Natural killer cell (primary cell): Measurements from ENCODE around the gene GALNT17. TPM values are rescaled to one million over a fixed set of nuclear protein-coding genes. Genes with fewer than 3 reads are reported as not detected.

ENCODE experiments used
- ATAC-seq, 3 donors: fragments of 150-1000 bp in 2 of 3; fragments of 200-7000 bp in 1 of 3; cut with Tn5 transposase; 1 replicate in 1 of 3; 2 replicates in 2 of 3; pipeline ENCODE4 v1.10.0; 2021; ENCODE audit warnings: mild to moderate bottlenecking in 2 of 3, moderate library complexity in 2 of 3
- DNase-seq, 2 donors: peaks; one replicate each; pipeline versions ENCODE4 v3.0.0 to v3.0.0-alpha.2; 2013 to 2021; ENCODE audit warnings: mixed read lengths in 1 of 2
- H3K27ac ChIP-seq: one replicate; pipeline ENCODE4 v1.5.1; 2013; ENCODE audit warnings: mild to moderate bottlenecking, low read length
- H3K27me3 ChIP-seq: one replicate; pipeline ENCODE4 v1.6.1; 2013; ENCODE audit warnings: low read length; ENCODE audit not compliant: control insufficient read depth, insufficient read depth
- H3K36me3 ChIP-seq: one replicate; pipeline ENCODE4 v1.6.1; 2013; ENCODE audit warnings: low read length; ENCODE audit not compliant: control insufficient read depth, insufficient read depth
- H3K4me1 ChIP-seq: one replicate; pipeline ENCODE4 v1.6.1; 2013; ENCODE audit warnings: low read length; ENCODE audit not compliant: control insufficient read depth, insufficient read depth
- H3K4me3 ChIP-seq: one replicate; pipeline ENCODE4 v1.5.1; 2013; ENCODE audit warnings: low read length
- H3K9me3 ChIP-seq: one replicate; pipeline ENCODE4 v1.6.1; 2013; ENCODE audit warnings: low read length; ENCODE audit not compliant: control insufficient read depth, insufficient read depth
- H3K27ac Mint-ChIP-seq, 2 donors: one replicate each; pipeline ENCODE4 v1.8.0; 2022; ENCODE audit warnings: mild to moderate bottlenecking in 2 of 2, mixed read lengths in 2 of 2, moderate library complexity in 1 of 2
- H3K27me3 Mint-ChIP-seq, 2 donors: one replicate each; pipeline ENCODE4 v1.8.0; 2022; ENCODE audit warnings: low read depth in 2 of 2, mixed read lengths in 2 of 2
- H3K36me3 Mint-ChIP-seq: one replicate; pipeline ENCODE4 v1.8.0; 2022; ENCODE audit warnings: mixed read lengths
- H3K4me1 Mint-ChIP-seq, 2 donors: one replicate each; pipeline ENCODE4 v1.8.0; 2022; ENCODE audit warnings: mixed read lengths in 2 of 2
- H3K4me3 Mint-ChIP-seq: one replicate; pipeline ENCODE4 v1.8.0; 2022; ENCODE audit warnings: mild to moderate bottlenecking, moderate library complexity, mixed read lengths
- H3K9me3 Mint-ChIP-seq, 2 donors: one replicate each; pipeline ENCODE4 v1.8.0; 2022; ENCODE audit warnings: mixed read lengths in 2 of 2
- CTCF ChIP-seq: fragments of 200-600 bp; IDR thresholded peaks from one replicate; pipeline ENCODE4 v1.8.0; 2022; ENCODE audit warnings: antibody characterized with exemption
- WGBS: methylation state at CpG from one replicate; pipeline ENCODE4 v1.1.7; 2013; ENCODE audit warnings: missing lambda C conversion rate; ENCODE audit not compliant: insufficient coverage; 5-methylcytosine and 5-hydroxymethylcytosine counted together
- intact Hi-C: fragments of 100-400 bp; cut with micrococcal nuclease; formaldehyde crosslinking; loops from one replicate; pipeline ENCODE4 v1.14.2; 2022
- total RNA-seq, 4 donors: library from RNA; stranded (reverse); fragments of 120-200 nt in 1 of 4; gene quantifications; one replicate each; pipeline versions ENCODE4 v1.2.3 to v1.2.4, GENCODE V29; 2013 to 2022

The GALNT17 gene
- total RNA-seq, 3 donors from 2014 or later (not counting 1 experiment from before 2014, with no cell fraction given), result not detected

GRCh38 chr7:71130031-71130679, 1.8 kb upstream of the GALNT17 start:
- no peaks in the 10 kb centered on the region for H3K9me3 ChIP-seq
- no peak overlapping the region for H3K27ac ChIP-seq
- peaks cover 2% of the 10 kb centered on the region for H3K27me3 ChIP-seq
- H3K4me3 Mint-ChIP-seq, result no peak overlapping the region
- H3K4me3 ChIP-seq, result no peak overlapping the region
- DNase-seq, result no peak
- no peaks in the 10 kb centered on the region for H3K36me3 Mint-ChIP-seq
- no peaks in the 10 kb centered on the region for H3K4me1 Mint-ChIP-seq
- no peaks in the 10 kb centered on the region for H3K9me3 Mint-ChIP-seq
- ATAC-seq, result no peak
- H3K36me3 ChIP-seq, result no peaks in the 10 kb centered on the region
- WGBS, result 40% methylated on average over 5 of the region's 5 CpGs
- intact Hi-C loops, result no loop called here
- peaks cover 8 to 14% of the 10 kb centered on the region in 2 donors for H3K27me3 Mint-ChIP-seq
- no peak for TF ChIP-seq CTCF
- no peak overlapping the region for H3K27ac Mint-ChIP-seq
- H3K4me1 ChIP-seq, result no peaks in the 10 kb centered on the region

GRCh38 chr7:71131256-71132126, 453 bp upstream of the GALNT17 start:
- no peak for DNase-seq
- H3K27me3 Mint-ChIP-seq, result peaks cover 8 to 14% of the 10 kb centered on the region in 2 donors
- H3K9me3 Mint-ChIP-seq, result no peaks in the 10 kb centered on the region
- H3K4me1 Mint-ChIP-seq, result no peaks in the 10 kb centered on the region
- no peak overlapping the region for H3K4me3 Mint-ChIP-seq
- intact Hi-C loops, result no loop called here
- ATAC-seq, result no peak
- no peaks in the 10 kb centered on the region for H3K36me3 Mint-ChIP-seq
- no peaks in the 10 kb centered on the region for H3K4me1 ChIP-seq
- H3K9me3 ChIP-seq, result no peaks in the 10 kb centered on the region
- 2% methylated on average over 113 of the region's 113 CpGs for WGBS
- H3K4me3 ChIP-seq, result no peak overlapping the region
- no peak overlapping the region for H3K27ac ChIP-seq
- no peaks in the 10 kb centered on the region for H3K36me3 ChIP-seq
- peaks cover 2% of the 10 kb centered on the region for H3K27me3 ChIP-seq
- no peak overlapping the region for H3K27ac Mint-ChIP-seq
- TF ChIP-seq CTCF, result no peak

- H3K27me3 Mint-ChIP-seq, result peaks cover 8 to 14% of the 10 kb centered on the region in 2 donors
- DNase-seq (no peak), ATAC-seq (no peak)
- H3K4me1 ChIP-seq, result no peaks in the 10 kb centered on the region
- no peak overlapping the region for H3K27ac ChIP-seq
- no peaks in the 10 kb centered on the region for H3K36me3 ChIP-seq
- H3K27me3 ChIP-seq, result peaks cover 2% of the 10 kb centered on the region
- H3K4me3 Mint-ChIP-seq, result no peak overlapping the region
- no peaks in the 10 kb centered on the region for H3K9me3 Mint-ChIP-seq
- no peaks in the 10 kb centered on the region for H3K4me1 Mint-ChIP-seq
- WGBS, result 5% methylated on average over 88 of the region's 88 CpGs
- TF ChIP-seq CTCF, result no peak
- no peaks in the 10 kb centered on the region for H3K9me3 ChIP-seq
- intact Hi-C loops, result no loop called here
- no peak overlapping the region for H3K4me3 ChIP-seq
- H3K36me3 Mint-ChIP-seq, result no peaks in the 10 kb centered on the region
- H3K27ac Mint-ChIP-seq, result no peak overlapping the region
Observed at GRCh38 chr7:71132377-71133231, 660 bp downstream of the GALNT17 start.
